Measurements from ENCODE around the gene MTOR. TPM values are rescaled to one million over a fixed set of nuclear protein-coding genes. Genes with fewer than 3 reads are reported as not detected.
"Not testable (repeated sequence)": the region's sequence is repeated elsewhere in the genome, so short reads cannot be mapped to it uniquely, and the experiment has no call there.

Gene MTOR
- total RNA-seq, 3 donors from 2014 or later, result 37.9 to 50.5 (median 42.5) TPM

DNA sequence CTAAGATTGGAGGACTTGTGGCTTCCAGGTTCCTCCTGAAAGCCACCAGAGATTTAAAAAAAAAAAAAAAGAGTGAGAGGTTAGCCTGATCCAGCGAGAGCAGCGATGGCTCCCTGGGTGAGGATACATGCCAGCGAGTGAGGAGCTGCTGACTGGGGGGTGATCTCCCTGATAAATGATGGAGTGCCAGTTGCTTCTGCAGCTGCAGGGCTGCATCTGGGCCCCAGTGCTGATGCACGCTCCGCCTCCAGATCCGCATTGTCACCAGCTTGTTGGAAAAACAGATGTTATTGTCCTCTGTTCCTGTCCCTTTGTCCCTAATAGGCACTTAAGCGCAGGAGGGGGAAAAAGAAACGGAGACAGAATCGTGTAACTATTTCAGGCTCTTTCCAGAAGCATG lies 39.2 kb upstream of the MTOR start:
- intact Hi-C loops (cut with DNase I, micrococcal nuclease), result no loop called here
- Histone ChIP-seq H3K4me1 (ENCODE audit: low read depth) (no peaks in the 10 kb centered on the region), H3K36me3 (ENCODE audit: low read depth) (no peaks in the 10 kb centered on the region), H3K4me3 (no peak overlapping the region), H3K9me3 (no peaks in the 10 kb centered on the region)
- DNase-seq (no peak), ATAC-seq (no peak)
- TF ChIP-seq, protein P1, sequence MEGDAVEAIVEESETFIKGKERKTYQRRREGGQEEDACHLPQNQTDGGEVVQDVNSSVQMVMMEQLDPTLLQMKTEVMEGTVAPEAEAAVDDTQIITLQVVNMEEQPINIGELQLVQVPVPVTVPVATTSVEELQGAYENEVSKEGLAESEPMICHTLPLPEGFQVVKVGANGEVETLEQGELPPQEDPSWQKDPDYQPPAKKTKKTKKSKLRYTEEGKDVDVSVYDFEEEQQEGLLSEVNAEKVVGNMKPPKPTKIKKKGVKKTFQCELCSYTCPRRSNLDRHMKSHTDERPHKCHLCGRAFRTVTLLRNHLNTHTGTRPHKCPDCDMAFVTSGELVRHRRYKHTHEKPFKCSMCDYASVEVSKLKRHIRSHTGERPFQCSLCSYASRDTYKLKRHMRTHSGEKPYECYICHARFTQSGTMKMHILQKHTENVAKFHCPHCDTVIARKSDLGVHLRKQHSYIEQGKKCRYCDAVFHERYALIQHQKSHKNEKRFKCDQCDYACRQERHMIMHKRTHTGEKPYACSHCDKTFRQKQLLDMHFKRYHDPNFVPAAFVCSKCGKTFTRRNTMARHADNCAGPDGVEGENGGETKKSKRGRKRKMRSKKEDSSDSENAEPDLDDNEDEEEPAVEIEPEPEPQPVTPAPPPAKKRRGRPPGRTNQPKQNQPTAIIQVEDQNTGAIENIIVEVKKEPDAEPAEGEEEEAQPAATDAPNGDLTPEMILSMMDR (IDR thresholded peaks at IDR 0.05), result no peak

DNA sequence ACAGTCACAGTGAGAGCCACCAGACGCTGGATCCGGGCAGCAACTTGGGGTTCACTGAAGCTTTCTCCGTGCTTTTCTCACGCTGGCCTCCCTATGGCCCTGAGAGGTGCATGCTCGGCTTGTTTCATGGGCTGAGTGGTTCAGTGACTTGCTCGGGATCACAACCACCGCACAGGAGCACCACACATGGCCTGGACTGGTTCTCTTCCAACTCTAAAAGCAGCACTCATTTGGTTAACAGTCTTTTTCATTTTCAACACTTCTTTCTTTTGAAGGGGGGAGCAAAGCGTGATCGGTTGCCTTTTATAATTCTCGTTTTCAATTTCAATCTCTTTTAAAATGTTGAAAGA lies 36.8 kb upstream of the MTOR start:
- intact Hi-C loops (cut with DNase I, micrococcal nuclease), result no loop called here
- H3K9me3 ChIP-seq, result no peaks in the 10 kb centered on the region
- TF ChIP-seq, protein P1 (IDR thresholded peaks at IDR 0.05), result no peak
- no peaks in the 10 kb centered on the region for H3K4me1 ChIP-seq (ENCODE audit: low read depth)
- H3K36me3 ChIP-seq (ENCODE audit: low read depth), result no peaks in the 10 kb centered on the region
- DNase-seq, result no peak
- ATAC-seq, result no peak
- H3K4me3 ChIP-seq, result no peak overlapping the region

DNA sequence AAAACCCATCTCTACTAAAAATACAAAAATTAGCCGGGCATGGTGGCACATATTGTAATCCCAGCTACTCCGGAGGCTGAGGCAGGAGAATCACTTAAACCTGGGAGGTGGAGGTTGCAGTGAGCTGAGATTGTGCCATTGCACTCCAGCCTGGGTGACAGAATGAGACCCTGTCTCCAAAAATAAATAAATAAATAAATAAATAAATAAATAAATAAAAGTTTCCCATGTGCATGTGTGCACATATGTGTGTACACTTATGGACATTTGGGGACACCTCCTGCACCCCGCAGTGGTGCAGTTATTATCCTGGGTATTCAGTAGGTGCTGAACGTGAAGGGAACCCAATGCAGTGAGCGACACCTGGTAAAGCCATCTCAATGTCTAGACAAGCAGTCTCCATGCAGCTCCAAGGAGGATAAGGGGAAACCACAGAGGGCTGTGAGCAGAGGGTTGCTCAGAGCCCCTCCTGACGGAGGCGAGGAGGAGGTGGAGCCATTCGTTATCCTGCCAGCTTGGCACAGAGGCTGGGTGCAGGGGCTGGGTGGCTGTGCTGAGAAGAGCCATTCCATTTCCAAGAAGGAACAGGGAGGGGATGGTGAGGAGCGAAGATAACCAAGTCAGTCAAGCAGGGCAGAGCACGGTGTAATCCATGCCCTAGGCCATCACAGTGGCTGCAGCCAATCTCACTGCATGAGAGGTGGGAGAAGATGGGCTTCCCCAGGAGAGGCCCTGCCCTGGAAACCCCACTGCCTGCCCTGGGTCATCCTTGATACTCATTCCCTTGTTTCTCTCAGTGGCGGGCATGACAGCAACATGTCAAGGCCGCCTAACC lies 36.3 kb upstream of the MTOR start:
- no peak overlapping the region for H3K4me3 ChIP-seq
- TF ChIP-seq, protein P1 (IDR thresholded peaks at IDR 0.05), result no peak
- H3K4me1 ChIP-seq (ENCODE audit: low read depth), result no peaks in the 10 kb centered on the region
- ATAC-seq (no peak), DNase-seq (no peak)
- intact Hi-C loops (cut with DNase I, micrococcal nuclease), result no loop called here
- H3K36me3 ChIP-seq (ENCODE audit: low read depth), result no peaks in the 10 kb centered on the region
- H3K9me3 ChIP-seq, result no peaks in the 10 kb centered on the region

DNA sequence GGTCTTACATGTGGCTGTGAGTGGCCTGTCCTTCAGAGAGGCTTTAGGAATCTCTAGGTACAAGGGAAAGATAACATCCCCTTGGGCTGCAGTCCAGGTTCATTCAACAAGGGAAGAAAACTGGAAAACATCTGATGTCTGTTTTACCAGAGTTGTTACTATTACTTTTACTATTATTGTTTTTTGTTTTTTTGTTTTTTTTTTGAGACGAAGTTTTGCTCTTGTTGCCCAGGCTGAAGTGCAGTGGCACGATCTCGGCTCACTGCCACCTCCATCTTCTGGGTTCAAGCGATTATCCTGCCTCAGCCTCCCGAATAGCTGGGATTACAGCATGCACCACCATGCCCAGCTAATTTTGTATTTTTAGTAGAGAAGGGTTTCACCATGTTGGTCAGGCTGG lies 35.4 kb upstream of the MTOR start:
- DNase-seq; intact Hi-C loops (cut with DNase I, micrococcal nuclease); H3K9me3 ChIP-seq; H3K4me3 ChIP-seq; ATAC-seq; H3K36me3 ChIP-seq (ENCODE audit: low read depth); H3K4me1 ChIP-seq (ENCODE audit: low read depth): not testable (repeated sequence)

DNA sequence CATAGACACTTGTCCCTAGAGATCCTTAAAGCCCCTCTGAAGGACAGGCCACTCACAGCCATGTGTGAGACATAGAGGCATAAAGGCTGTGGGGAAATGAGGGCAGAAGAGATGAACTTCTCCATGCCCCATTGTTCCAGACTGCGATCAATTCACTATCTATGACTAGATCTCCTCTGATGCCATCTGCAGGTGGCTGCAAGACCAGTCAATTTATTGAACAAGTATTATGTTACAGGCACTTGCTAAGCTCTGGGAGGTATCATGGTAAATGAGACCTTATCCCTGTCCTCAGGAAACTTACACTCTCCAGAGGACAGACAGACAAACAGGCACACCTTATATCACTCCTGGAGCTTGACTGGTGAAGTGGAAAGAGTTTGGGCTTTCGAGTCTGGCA lies 33.6 kb upstream of the MTOR start:
- H3K36me3 ChIP-seq (ENCODE audit: low read depth), result no peaks in the 10 kb centered on the region
- TF ChIP-seq, protein P1 (IDR thresholded peaks at IDR 0.05), result no peak
- no peak overlapping the region for H3K4me3 ChIP-seq
- ATAC-seq (no peak), DNase-seq (no peak)
- no peaks in the 10 kb centered on the region for H3K4me1 ChIP-seq (ENCODE audit: low read depth)
- intact Hi-C loops (cut with DNase I, micrococcal nuclease), result no loop called here
- H3K9me3 ChIP-seq, result no peaks in the 10 kb centered on the region

DNA sequence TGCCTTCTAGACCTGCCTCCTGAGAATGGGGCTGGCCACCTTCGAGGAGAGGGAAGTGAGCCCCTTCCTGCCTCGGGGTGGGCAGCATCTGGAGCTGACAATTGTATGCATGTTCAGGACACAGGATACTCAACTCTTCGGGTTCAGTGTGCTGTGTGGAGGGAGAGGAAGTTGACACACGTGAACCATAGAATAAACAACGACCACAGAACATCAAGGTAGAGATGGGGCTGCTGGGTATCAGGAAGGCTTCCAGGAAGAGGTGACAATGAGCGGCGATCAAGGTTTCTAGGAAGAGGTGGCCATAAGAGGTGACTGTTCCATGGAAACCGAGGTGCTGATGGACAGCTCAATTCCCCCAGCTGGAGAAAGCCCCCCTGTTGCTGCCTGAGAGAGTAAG lies 32.6 kb upstream of the MTOR start:
- Histone ChIP-seq H3K4me3 (no peak overlapping the region), H3K4me1 (ENCODE audit: low read depth) (no peaks in the 10 kb centered on the region), H3K9me3 (no peaks in the 10 kb centered on the region), H3K36me3 (ENCODE audit: low read depth) (no peaks in the 10 kb centered on the region)
- DNase-seq (no peak), ATAC-seq (peak; percentile 13)
- intact Hi-C loops (cut with DNase I, micrococcal nuclease), result no loop called here
- TF ChIP-seq, protein P1 (IDR thresholded peaks at IDR 0.05), result no peak

Measured in mucosa of descending colon (tissue), 3 donors.